H1 (cell line): ENCODE results near the gene ADAMTS16. TPM values are rescaled to one million over a fixed set of nuclear protein-coding genes. Genes with fewer than 3 reads are reported as not detected.

Experiments used
- CHD1 ChIP-seq: IDR thresholded peaks from 2 replicates; pipeline ENCODE4 v1.6.1; 2012; ENCODE audit warnings: low read depth, low read length, improper control_type of control experiment
- CTBP2 ChIP-seq: IDR thresholded peaks from 2 replicates; pipeline ENCODE4 v1.7.0; 2011; ENCODE audit warnings: borderline replicate concordance, mild to moderate bottlenecking, moderate library complexity, mixed read lengths, low read length; ENCODE audit not compliant: insufficient read depth, insufficient read length
- EGR1 ChIP-seq: IDR thresholded peaks from 2 replicates; pipeline ENCODE4 v1.6.1; 2011; ENCODE audit warnings: low read depth, low read length, borderline replicate concordance
- JUN ChIP-seq: IDR thresholded peaks from 2 replicates; pipeline ENCODE4 v1.6.1; 2011; ENCODE audit warnings: low read depth, mild to moderate bottlenecking, improper control_type of control experiment, low read length
- POLR2A ChIP-seq, 2 experiments: IDR thresholded peaks; 1 replicate in 1 of 2; 2 replicates in 1 of 2; pipeline ENCODE4 v1.6.1; 2011; ENCODE audit warnings: low read depth in 2 of 2, low read length in 2 of 2, mild to moderate bottlenecking in 2 of 2; ENCODE audit errors: control extremely low read depth in 1 of 2
- RAD21 ChIP-seq, 2 experiments: IDR thresholded peaks in 1 of 2; conservative IDR thresholded peaks in 1 of 2; 2 replicates each; pipeline ENCODE4 v1.6.1; 2011; ENCODE audit warnings: low read depth in 2 of 2, low read length in 2 of 2, improper control_type of control experiment in 1 of 2, inconsistent platforms in 1 of 2, mild to moderate bottlenecking in 1 of 2, moderate library complexity in 1 of 2
- polyA plus RNA-seq, 7 experiments: library from polyadenylated mRNA; depleted of rRNA in 3 of 7; stranded (reverse) in 5 of 7; unstranded in 2 of 7; fragments of >200 nt in 5 of 7; fragments of 200-250 nt in 2 of 7; gene quantifications; 1 replicate in 5 of 7; 2 replicates in 1 of 7; 4 replicates in 1 of 7; pipeline versions ENCODE4 v1.2.1 to v1.2.3, GENCODE V29; 2011 to 2013; ENCODE audit warnings: missing spikeins in 2 of 7, mixed read lengths in 2 of 7
- total RNA-seq: library from RNA; stranded (reverse); fragmentation: NEBNext Ultra II Directional; extraction: Animal tissue kit (Norgen Biotek cat#: 25700); gene quantifications from 2 replicates; pipeline ENCODE4 v1.2.1, GENCODE V29; 2021
- TF ChIP-seq, protein P1 (sequence below): IDR thresholded peaks from 2 replicates; pipeline ENCODE4 v1.6.1; 2011; ENCODE audit warnings: low read length, improper control_type of control experiment

ADAMTS16 gene
- total and polyA plus RNA-seq, 2 of the 8 experiments (the other 6 are each of a cell fraction or from before 2014, with no cell fraction given) = 3.7 to 16.0 TPM

DNA sequence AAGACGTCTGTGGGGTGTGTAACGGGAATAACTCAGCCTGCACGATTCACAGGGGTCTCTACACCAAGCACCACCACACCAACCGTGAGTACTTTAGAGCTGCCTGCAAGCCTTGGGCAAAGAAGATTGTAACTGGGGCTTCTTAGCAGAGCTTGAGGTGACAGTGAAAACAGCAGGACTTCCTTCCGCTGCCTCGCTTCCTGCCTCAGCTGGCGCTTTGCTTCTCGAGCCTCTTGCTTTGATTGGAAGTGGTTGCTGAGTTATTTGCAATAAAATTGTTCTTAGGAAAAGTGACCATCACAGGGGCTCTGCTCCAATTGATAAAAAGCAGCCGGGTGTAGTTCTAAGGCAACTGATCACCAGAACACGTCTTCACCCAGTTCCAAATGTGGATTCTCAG is 99.1 kb downstream of the ADAMTS16 start (continued):
- TF ChIP-seq RAD21 (IDR thresholded peaks at IDR 0.05 in 1 of 2, conservative IDR thresholded peaks at IDR 0.05 in 1 of 2; ENCODE audit: low read depth in 2 of 2, low read length in 2 of 2) = no peak
- TF ChIP-seq CHD1 = no peak
- TF ChIP-seq EGR1 = no peak
- no peak for TF ChIP-seq JUN
- TF ChIP-seq CTBP2 = no peak
- TF ChIP-seq, protein P1, sequence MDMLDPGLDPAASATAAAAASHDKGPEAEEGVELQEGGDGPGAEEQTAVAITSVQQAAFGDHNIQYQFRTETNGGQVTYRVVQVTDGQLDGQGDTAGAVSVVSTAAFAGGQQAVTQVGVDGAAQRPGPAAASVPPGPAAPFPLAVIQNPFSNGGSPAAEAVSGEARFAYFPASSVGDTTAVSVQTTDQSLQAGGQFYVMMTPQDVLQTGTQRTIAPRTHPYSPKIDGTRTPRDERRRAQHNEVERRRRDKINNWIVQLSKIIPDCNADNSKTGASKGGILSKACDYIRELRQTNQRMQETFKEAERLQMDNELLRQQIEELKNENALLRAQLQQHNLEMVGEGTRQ = no peak
- TF ChIP-seq POLR2A (IDR thresholded peaks at IDR 0.05; ENCODE audit: control extremely low read depth in 1 of 2, low read depth in 2 of 2, low read length in 2 of 2) = no peak
